Activated CD4-positive, alpha-beta T cell treated with anti-CD3 and anti-CD28 coated beads, Interleukin-2, amount 10 ng/mL, durations not matched to agents 7 days and 5 days (primary cell): ENCODE data around the gene DCST2. TPM values are rescaled to one million over a fixed set of nuclear protein-coding genes. Genes with fewer than 3 reads are reported as not detected.
"Not testable (repeated sequence)": the region's sequence is repeated elsewhere in the genome, so short reads cannot be mapped to it uniquely, and the experiment has no call there.

Experiments used
- CTCF ChIA-PET: fragments of 350-600 bp; sonication (Branson Sonifier 250); formaldehyde crosslinking; loops from one replicate; lab custom pipeline; 2021; ENCODE audit warnings: antibody characterized with exemption; lab: Charles Lee
- POLR2A ChIA-PET: fragments of 350-600 bp; sonication (Branson Sonifier 250); formaldehyde crosslinking; loops from one replicate; lab custom pipeline; 2021; ENCODE audit warnings: antibody characterized with exemption; lab: Charles Lee
- DNase-seq: peaks from one replicate; pipeline ENCODE4 v3.0.0-alpha.2; 2020
- H3K27ac Mint-ChIP-seq: one replicate; pipeline ENCODE4 v1.8.0; 2021; ENCODE audit warnings: mild to moderate bottlenecking, moderate library complexity, mixed read lengths
- H3K27me3 Mint-ChIP-seq: one replicate; pipeline ENCODE4 v1.8.0; 2021; ENCODE audit warnings: mixed read lengths
- H3K36me3 Mint-ChIP-seq: one replicate; pipeline ENCODE4 v1.8.0; 2021; ENCODE audit warnings: low read depth, mixed read lengths
- H3K4me1 Mint-ChIP-seq: one replicate; pipeline ENCODE4 v1.8.0; 2021; ENCODE audit warnings: mixed read lengths
- H3K4me3 Mint-ChIP-seq: one replicate; pipeline ENCODE4 v1.8.0; 2021; ENCODE audit warnings: mild to moderate bottlenecking, moderate library complexity, mixed read lengths
- H3K9me3 Mint-ChIP-seq: one replicate; pipeline ENCODE4 v1.8.0; 2021; ENCODE audit warnings: mixed read lengths
- total RNA-seq, 2 experiments: library from RNA; stranded (reverse); gene quantifications; one replicate each; pipeline ENCODE4 v1.2.3, GENCODE V29; 2021

The DCST2 gene
- total RNA-seq, 2 experiments from 2014 or later: 0.50 to 0.73 TPM

- DNase-seq, H3K9me3 Mint-ChIP-seq, H3K4me3 Mint-ChIP-seq, POLR2A ChIA-PET, H3K27ac Mint-ChIP-seq, H3K36me3 Mint-ChIP-seq, H3K27me3 Mint-ChIP-seq: not testable (repeated sequence)
- H3K4me1 Mint-ChIP-seq: peaks cover 33% of the 10 kb centered on the region
- CTCF ChIA-PET: interaction anchor here (0.7 to 13.0 kb wide), 7 partner anchors 8 to 401 kb away, joined by 3 to 184 read pairs (median 5); partner anchors contain the start of gene FLAD1
These were observed 38.1 kb downstream of the DCST2 start for GRCh38 chr1:154995301-154995983.

- H3K9me3 Mint-ChIP-seq: no peaks in the 10 kb centered on the region
- H3K27me3 Mint-ChIP-seq: no peaks in the 10 kb centered on the region
- H3K4me3 Mint-ChIP-seq: no peak overlapping the region
- DNase-seq: no peak
- H3K27ac Mint-ChIP-seq: peak overlapping the region; percentile 60
- peaks cover 25% of the 10 kb centered on the region for H3K4me1 Mint-ChIP-seq
- ChIA-PET CTCF (interaction anchor here (0.7 to 13.0 kb wide), 10 partner anchors 10 to 256 kb away, joined by 3 to 184 read pairs (median 4); partner anchors contain the start of genes ADAM15, FLAD1 and PYGO2), POLR2A (interaction anchor here (1.2 kb wide), 1 partner anchor 21 kb away, joined by 6 read pairs; the partner anchor contains the start of gene CKS1B)
- H3K36me3 Mint-ChIP-seq: peaks cover 7% of the 10 kb centered on the region
These were observed 39.0 kb downstream of the DCST2 start for GRCh38 chr1:154994591-154994990.

GRCh38 chr1:154994269-154994587 is 39.4 kb downstream of the DCST2 start:
- peak overlapping the region; percentile 60 for H3K27ac Mint-ChIP-seq
- POLR2A ChIA-PET: interaction anchor here (1.2 kb wide), 1 partner anchor 20 kb away, joined by 6 read pairs; the partner anchor contains the start of gene CKS1B
- H3K4me1 Mint-ChIP-seq: peaks cover 24% of the 10 kb centered on the region
- CTCF ChIA-PET: interaction anchor here (0.7 to 13.0 kb wide), 11 partner anchors 10 to 435 kb away, joined by 3 to 184 read pairs (median 3); partner anchors contain the start of genes ADAM15, FLAD1 and PYGO2
- no peak for DNase-seq
- H3K4me3 Mint-ChIP-seq: no peak overlapping the region
- H3K36me3 Mint-ChIP-seq: peaks cover 8% of the 10 kb centered on the region
- no peaks in the 10 kb centered on the region for H3K9me3 Mint-ChIP-seq
- no peaks in the 10 kb centered on the region for H3K27me3 Mint-ChIP-seq

GRCh38 chr1:154993572-154994268 is 39.9 kb downstream of the DCST2 start, which contains the start of gene LENEP:
LENEP (plus strand) TSS chr1:154993586; CDS start chr1:154993608, 22 bp downstream.
- CTCF ChIA-PET: interaction anchor here (0.7 to 13.0 kb wide), 9 partner anchors 9 to 434 kb away, joined by 3 to 184 read pairs (median 3); partner anchors contain the start of genes ADAM15, FLAD1 and PYGO2
- Mint-ChIP-seq H3K4me1 (peaks cover 24% of the 10 kb centered on the region), H3K27ac (peak within 1 kb of the TSS; percentile 66), H3K9me3 (no peaks in the 10 kb centered on the region), H3K27me3 (no peaks in the 10 kb centered on the region), H3K4me3 (no peak within 1 kb of the TSS), H3K36me3 (peaks cover 11% of the 10 kb centered on the region)
- DNase-seq: no peak
- POLR2A ChIA-PET: interaction anchor here (1.2 kb wide), 1 partner anchor 20 kb away, joined by 6 read pairs; the partner anchor contains the start of gene CKS1B

- CTCF ChIA-PET: interaction anchor here (1.2 to 13.0 kb wide), 6 partner anchors 9 to 433 kb away, joined by 3 to 184 read pairs (median 5); partner anchors contain the start of gene FLAD1
- Mint-ChIP-seq H3K27ac (peak overlapping the region; percentile 66), H3K36me3 (peaks cover 19% of the 10 kb centered on the region), H3K9me3 (no peaks in the 10 kb centered on the region), H3K27me3 (no peaks in the 10 kb centered on the region), H3K4me3 (no peak overlapping the region), H3K4me1 (peaks cover 23% of the 10 kb centered on the region)
- POLR2A ChIA-PET: no interaction called here
- DNase-seq: no peak
These were observed 40.6 kb downstream of the DCST2 start for GRCh38 chr1:154992721-154993571.

- H3K27me3 Mint-ChIP-seq: no peaks in the 10 kb centered on the region
- peaks cover 20% of the 10 kb centered on the region for H3K36me3 Mint-ChIP-seq
- no peak overlapping the region for H3K27ac Mint-ChIP-seq
- CTCF ChIA-PET: interaction anchor here (0.9 to 1.0 kb wide), 3 partner anchors 9 to 55 kb away, joined by 3 to 4 read pairs (median 3); no protein-coding TSS in a partner anchor
- DNase-seq: no peak
- no peak overlapping the region for H3K4me3 Mint-ChIP-seq
- POLR2A ChIA-PET: no interaction called here
- peaks cover 16% of the 10 kb centered on the region for H3K4me1 Mint-ChIP-seq
- H3K9me3 Mint-ChIP-seq: no peaks in the 10 kb centered on the region
These were observed 43.3 kb downstream of the DCST2 start for GRCh38 chr1:154990276-154990675.

- Mint-ChIP-seq H3K9me3 (no peaks in the 10 kb centered on the region), H3K27me3 (no peaks in the 10 kb centered on the region), H3K4me1 (peaks cover 18% of the 10 kb centered on the region), H3K36me3 (peaks cover 20% of the 10 kb centered on the region), H3K4me3 (no peak overlapping the region), H3K27ac (no peak overlapping the region)
- POLR2A ChIA-PET: no interaction called here
- DNase-seq: no peak
- CTCF ChIA-PET: no interaction called here
These were observed 44.3 kb downstream of the DCST2 start for GRCh38 chr1:154989195-154989860.

- peaks cover 20% of the 10 kb centered on the region for H3K36me3 Mint-ChIP-seq
- H3K9me3 Mint-ChIP-seq: no peaks in the 10 kb centered on the region
- no peak overlapping the region for H3K4me3 Mint-ChIP-seq
- CTCF ChIA-PET: interaction anchor here (1.3 to 2.0 kb wide), 4 partner anchors 8 to 28 kb away, joined by 3 to 18 read pairs (median 14); no protein-coding TSS in a partner anchor
- no peak for DNase-seq
- no peak overlapping the region for H3K27ac Mint-ChIP-seq
- H3K4me1 Mint-ChIP-seq: peaks cover 24% of the 10 kb centered on the region
- no peaks in the 10 kb centered on the region for H3K27me3 Mint-ChIP-seq
- POLR2A ChIA-PET: interaction anchor here (0.6 kb wide), 1 partner anchor 1793 kb away, joined by 3 read pairs; no protein-coding TSS in a partner anchor
These were observed 45.3 kb downstream of the DCST2 start for GRCh38 chr1:154988058-154988954.

- ChIA-PET POLR2A (no interaction called here), CTCF (interaction anchor here (1.3 to 2.0 kb wide), 4 partner anchors 9 to 29 kb away, joined by 3 to 18 read pairs (median 14); no protein-coding TSS in a partner anchor)
- no peaks in the 10 kb centered on the region for H3K9me3 Mint-ChIP-seq
- H3K36me3 Mint-ChIP-seq: peaks cover 19% of the 10 kb centered on the region
- H3K4me3 Mint-ChIP-seq: no peak overlapping the region
- no peaks in the 10 kb centered on the region for H3K27me3 Mint-ChIP-seq
- H3K27ac Mint-ChIP-seq: no peak overlapping the region
- no peak for DNase-seq
- peaks cover 24% of the 10 kb centered on the region for H3K4me1 Mint-ChIP-seq
These were observed 46.3 kb downstream of the DCST2 start for GRCh38 chr1:154987326-154987725.

- Mint-ChIP-seq H3K4me1 (peaks cover 24% of the 10 kb centered on the region), H3K36me3 (peaks cover 20% of the 10 kb centered on the region)
- H3K27me3 Mint-ChIP-seq, H3K4me3 Mint-ChIP-seq, POLR2A ChIA-PET, H3K9me3 Mint-ChIP-seq, H3K27ac Mint-ChIP-seq, DNase-seq: not testable (repeated sequence)
- CTCF ChIA-PET: interaction anchor here (0.8 to 2.0 kb wide), 3 partner anchors 10 to 13 kb away, joined by 3 to 18 read pairs (median 3); no protein-coding TSS in a partner anchor
These were observed 46.8 kb downstream of the DCST2 start for GRCh38 chr1:154986736-154987135.
